HTR-8/SVneo (cell line): Measurements from ENCODE around the gene DLGAP1.

Source experiments
- DNase-seq: peaks from one replicate; pipeline ENCODE4 v3.0.0; 2011; ENCODE audit warnings: low spot score, mixed read lengths; ENCODE audit not compliant: insufficient read length
- FAIRE-seq: peaks from 2 replicates; lab custom pipeline; 2011; peaks lifted over from hg19 to GRCh38; lab: Jason Lieb, UNC

DLGAP1 gene

DNA sequence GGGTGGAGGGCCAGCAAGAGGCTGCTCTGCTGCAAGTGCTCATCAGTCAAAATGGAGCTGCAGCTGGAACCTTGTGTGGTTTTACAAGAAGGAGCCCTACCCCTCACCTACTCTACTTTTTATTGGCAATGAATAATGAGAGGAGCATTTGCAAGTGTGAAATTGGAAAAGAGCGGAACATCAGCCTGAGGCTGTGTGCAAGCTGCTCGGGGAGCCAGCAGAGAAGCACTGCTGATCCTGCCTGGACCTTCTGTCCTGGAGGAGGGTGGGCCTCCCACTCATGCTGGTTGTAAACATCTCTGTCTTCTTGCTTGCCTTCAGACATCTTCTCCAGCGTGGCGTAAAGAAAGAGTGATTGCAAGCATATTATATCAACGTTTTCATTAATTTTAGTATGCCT is 256.2 kb downstream of the DLGAP1 start:
- DNase-seq (no peak), FAIRE-seq (no peak)

DNA sequence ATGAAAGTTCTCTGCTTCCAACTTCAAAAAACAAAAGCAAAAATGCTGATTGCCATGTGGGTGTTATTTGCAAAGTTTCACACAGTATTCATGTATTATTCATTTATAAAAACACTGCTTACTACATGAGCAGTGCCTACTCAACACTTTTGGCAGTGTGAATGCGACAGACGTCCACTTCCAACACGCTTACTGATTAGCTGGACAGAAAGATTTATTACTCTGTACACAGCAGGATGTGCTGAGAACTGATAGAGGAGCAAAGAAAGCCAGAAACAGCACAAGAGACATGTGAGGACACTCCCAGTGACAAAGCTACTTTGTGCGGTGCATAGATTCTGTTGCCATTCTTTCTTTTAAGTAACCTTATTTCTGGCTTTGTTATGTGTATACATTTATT is 258.8 kb downstream of the DLGAP1 start:
- DNase-seq (no peak), FAIRE-seq (no peak)

DNA sequence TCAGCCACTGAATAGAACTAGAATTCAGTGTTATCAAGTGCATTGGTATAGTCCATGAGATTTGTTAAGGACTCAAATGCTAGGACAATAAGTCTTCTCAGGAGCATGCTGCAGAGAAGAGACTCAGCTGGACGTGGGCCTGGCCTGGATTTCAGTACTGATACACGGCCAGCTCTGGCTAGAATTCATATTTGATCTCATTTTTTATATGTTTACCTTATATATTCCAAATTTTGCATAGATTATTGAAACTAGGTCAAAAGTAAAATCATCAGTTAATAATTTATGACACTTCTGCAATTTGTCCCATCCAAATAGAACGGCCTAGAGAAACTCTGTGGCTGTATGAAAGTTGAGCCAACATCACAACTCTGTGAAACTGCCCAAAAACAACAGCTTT is 262.0 kb downstream of the DLGAP1 start:
- no peak for FAIRE-seq
- DNase-seq, result no peak

DNA sequence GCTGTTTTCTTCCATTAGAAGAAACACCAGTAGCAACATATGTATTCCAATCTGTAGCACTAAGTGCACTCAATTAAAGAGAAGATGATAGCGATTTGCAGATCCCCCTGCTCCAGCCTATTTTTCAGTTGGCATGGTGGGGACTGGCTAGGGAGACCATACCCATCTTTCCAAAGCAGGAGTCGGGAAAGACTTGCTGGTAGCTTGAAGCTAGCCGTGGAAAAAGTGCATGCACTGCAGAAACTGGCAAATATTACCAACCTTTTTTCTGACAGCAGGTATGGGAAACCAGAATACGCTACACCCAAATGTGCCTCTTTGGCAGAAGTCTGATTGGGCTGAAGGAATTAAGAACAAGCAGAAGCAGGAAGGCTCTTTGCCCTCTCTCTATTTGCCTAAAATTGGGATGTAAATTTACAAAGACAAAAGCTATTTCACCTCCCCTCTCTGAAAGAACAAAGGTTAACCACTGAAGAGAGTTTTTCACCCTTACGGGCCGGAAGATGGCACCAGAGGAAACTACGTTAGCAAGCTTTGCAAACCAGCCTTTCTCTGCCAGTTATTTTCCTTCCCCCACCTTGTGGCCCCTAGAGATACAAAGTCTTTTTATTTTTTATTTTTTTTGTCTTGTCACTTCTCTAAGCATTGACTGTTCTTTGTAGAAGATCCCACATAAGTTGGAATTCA is 273.1 kb downstream of the DLGAP1 start:
- no peak for DNase-seq
- FAIRE-seq, result no peak

DNA sequence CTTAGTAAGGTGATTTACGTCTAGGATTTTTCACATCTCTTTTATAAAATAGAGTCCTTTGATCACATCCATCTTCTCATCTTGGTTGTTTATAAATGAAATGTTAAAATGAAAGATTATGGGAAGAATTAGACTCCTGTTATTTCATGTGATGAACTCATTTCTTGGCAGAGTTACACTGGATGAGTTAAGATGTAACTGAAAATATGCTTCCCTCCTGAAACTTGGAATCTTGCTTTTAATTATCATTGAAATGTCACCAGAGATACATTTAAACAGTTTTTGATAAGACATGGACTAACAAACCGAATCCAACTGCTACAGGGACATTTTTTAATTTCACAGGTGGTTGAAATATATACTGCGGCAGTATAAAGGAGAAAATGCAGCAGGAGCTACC is 274.0 kb downstream of the DLGAP1 start:
- DNase-seq (no peak), FAIRE-seq (no peak)

DNA sequence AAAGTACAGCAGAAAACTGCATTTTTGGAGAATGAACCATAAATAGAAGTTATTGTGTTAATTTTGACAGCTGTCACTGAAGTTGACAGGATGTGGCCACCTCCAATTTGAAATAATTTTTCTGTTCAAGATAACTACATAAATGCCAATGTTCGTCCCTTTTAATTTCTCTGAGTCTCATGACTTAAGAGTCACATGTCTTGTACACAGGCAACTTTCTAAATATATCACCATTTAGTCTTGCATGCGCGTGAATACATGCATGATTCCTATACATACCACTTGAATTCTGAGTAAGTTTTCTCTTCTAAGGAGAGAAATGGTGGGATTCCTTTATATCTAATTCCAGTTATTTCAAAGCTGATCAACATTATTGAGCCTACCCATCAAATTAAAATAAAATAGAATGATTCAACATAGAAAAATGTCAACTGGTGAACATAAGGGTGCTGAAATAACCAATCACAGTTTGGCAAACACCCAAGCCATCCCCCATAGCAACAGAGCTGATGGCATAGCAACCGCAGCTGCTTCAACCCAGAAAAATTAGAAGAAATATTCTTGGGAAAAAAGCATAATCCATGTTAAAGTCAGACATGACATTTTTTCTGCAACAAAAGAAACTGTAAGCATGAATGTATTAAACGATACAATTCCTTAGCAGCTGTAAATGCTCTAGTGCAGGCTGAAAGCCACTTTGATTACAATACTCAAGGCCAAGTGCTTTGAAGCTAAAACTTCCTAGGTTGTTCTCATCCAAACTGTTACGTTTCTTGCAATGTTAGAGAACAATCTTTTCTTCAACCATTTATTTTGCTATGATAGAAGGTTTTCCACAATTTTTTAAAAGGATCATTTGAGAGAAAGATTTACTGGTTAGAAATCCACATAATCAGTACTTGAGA is 282.7 kb downstream of the DLGAP1 start:
- FAIRE-seq (no peak), DNase-seq (no peak)

DNA sequence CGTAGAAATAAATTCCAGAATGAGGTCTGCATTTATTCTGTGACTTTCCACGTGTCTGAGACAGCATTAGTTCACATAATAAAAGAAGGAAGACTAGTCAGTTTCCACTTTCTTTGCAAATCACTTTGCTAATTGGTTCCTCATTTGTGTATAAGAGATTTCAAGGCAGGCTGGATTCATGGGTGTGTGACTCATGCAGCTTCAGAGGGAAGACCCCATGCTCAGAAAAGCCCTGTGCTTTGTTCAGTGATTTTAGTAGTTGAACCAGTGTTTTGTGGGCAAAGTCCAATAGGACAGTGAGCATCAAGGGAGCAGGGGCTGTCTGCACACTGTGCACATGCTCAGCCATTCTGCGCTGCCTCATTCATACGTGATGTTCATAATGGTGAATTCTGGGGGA is 297.8 kb downstream of the DLGAP1 start:
- FAIRE-seq (no peak), DNase-seq (no peak)

DNA sequence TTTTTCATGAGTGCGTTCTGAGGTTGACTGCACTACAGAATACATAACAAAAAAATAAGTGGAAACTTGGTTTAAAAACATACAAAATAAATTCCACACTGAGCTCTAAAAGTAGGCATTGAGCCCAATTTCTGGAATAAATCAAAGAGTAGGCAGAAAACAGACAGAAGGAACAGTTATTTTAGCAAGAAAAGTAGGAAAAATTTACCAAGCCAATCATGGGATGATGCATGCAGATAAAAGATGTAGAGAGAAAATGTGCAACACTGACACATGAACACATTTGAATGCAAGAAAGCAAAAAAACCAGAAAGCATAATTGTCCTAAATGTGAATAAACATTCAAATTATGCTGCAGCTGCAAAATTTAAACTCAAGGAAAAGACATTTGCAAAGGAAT is 308.3 kb downstream of the DLGAP1 start:
- no peak for DNase-seq
- FAIRE-seq, result no peak

DNA sequence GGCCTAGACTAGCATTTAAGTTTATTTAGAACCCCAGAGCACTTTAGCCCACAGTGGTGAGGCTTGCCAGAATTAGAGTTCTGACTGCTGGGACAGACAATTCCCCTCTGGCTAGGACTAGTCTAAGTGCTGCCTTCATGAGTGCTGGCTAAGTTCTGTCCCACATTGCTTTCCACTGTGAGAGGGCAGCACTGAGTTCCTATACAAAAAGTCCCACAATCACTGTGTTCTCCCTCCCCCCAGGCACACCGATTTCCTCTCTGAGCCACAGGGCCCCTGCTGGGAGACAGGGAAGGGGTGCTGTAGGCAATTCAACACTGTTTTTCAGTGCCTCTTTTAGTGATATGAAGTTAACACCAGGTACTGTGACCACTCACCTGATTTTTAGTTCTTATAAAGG is 310.9 kb downstream of the DLGAP1 start:
- DNase-seq, result no peak

DNA sequence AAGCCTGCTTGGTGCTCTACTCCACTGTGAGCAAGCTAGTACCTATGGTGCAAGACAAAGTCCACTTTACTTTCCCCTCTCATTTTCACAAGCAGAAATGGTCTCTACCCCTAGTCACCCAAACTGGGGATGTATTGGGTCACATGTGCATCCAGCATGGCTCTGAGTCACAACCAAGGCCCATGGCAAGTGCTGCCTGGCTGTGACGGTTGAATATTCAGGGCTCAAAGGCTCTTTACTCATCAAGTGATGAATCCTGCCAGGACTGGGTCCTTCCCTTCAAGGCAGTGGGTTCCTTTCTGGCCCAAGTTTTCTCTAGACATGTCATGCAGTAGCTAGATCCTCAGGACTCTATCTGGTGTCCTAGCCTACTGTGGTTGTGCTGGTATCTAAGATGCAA is 311.5 kb downstream of the DLGAP1 start:
- FAIRE-seq, result no peak

More for the DNA sequence above, 310.9 kb downstream of the DLGAP1 start:
- FAIRE-seq, result no peak

DNA sequence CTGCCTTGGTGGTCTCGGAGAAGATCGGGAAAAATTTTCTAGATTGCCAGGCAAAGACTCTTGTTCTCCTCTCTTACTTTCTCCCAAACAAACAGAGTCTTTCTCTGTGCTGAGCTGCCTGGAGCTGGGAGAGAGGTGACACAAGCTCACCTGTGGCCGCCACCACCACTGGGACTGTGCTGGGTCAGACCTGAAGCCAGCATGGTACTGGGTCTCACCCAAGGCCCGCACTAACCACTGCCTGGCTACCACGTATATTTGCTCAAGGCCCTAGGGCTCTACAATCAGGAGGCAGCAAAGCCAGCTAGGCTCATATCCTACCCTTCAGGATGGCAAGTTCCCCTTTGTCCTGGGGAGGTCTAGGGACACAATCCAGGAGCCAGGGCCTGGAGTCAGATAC is 312.2 kb downstream of the DLGAP1 start:
- FAIRE-seq (no peak), DNase-seq (no peak)

More for the DNA sequence above, 311.5 kb downstream of the DLGAP1 start:
- DNase-seq, result no peak

DNA sequence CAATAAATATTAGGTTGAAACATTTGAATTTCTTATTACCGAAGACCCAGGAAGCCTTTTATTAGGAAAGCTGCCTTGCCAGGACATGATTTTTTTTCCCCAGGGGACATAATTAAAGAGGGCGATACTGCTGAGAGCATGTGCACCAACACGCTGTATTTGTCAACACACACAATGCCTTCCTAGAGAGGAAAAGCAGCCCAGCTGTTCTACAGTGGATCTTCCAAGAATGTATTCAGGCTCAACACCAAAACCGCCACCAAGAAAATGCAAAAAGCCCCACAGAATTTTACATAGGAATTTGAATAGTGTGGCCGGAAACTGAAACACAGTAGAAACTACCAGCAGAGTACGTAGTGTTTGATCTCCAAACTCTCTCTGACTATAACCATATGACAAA is 320.4 kb downstream of the DLGAP1 start:
- no peak for DNase-seq
- FAIRE-seq, result no peak

DNA sequence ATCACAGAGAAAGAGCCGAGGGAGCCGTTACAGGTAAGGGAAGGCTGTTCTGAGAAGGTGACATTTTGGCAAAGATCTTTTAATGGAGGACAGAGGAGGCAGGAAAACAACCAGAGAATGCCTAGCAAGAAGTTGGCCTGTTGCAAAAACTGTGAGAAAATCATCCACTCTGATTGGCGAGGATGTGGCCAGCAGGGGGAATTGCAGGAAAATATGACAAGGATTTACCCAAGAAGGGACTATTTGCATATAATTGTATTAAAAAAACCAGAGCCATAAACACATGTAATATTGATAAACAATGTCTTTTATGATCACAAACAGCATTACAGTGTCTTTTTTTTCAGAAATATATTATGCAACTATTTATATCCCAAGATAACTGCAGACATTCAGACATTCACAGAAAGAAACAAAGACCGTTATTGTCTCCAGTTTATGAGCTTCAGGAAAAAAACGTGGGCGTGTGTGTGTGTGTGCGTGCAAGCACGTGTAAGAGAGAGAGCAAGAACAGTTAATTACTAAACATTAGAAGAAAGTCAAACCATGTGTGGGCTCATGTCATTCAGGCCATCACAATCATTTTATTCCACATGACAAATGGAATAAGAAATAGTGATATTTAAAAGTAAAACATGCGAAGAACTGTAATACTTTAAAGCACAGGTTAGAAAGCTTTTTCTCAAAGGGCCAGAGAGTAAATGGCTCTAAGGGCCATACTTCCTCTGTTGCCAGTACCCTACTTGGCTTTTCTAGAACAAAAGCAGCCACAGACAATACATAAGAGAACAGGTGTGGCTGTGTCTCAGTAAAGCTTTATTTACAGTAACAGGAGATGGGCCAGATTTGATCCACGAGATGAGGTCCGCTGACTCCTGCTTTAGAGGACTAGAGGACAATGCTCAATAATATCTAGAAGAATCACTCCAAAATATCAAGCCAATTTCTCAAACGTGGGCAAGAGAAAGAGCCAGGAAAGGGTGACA is 324.1 kb downstream of the DLGAP1 start:
- FAIRE-seq (no peak), DNase-seq (no peak)

DNA sequence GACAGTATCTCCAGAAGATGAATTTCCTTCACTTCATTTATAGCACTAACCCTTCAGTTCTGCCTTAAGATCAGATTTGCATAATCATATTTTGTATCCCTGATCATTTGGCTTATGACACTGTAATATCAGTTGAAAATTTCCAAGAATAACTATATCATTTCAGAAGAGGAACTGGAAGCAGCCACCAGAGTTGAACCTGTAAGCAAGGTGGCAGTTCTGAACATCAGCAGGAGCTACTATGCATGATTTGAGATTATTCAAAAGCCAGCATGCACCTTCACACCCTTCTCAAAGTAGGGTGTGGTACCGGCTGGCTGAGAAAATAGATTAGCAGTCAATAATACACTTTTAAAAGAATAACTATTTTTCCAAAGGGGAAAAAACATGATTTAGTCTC is 328.2 kb downstream of the DLGAP1 start:
- FAIRE-seq, result no peak
- DNase-seq, result no peak

DNA sequence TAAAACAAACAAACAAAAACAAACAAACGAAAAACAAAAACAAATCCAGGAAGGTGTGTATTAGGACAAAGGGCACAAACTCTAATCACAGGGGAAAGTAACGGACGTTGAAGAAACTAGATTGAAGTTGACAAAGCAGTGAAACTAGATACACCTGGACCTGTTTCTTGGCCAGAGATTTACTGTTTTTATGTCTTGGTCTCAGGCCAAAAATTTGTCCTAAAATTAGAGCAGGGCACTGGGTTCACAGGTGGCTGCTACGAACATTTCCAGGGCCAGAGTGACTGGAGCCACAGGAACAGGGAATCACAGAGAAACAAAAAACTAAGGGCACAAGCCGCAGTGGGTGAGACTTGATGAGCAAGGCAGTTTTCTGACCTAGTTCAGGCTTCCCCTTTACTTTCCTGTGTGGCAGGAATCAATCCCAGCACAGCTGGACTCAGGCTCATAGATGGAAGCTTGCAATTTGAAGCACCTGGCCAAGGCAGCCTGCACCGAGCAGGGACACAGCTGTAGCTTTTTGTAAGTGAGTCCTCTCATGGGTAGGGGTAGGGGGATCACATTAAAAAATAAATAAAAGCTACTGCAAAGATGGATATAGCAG is 329.4 kb downstream of the DLGAP1 start:
- no peak for DNase-seq
- no peak for FAIRE-seq

DNA sequence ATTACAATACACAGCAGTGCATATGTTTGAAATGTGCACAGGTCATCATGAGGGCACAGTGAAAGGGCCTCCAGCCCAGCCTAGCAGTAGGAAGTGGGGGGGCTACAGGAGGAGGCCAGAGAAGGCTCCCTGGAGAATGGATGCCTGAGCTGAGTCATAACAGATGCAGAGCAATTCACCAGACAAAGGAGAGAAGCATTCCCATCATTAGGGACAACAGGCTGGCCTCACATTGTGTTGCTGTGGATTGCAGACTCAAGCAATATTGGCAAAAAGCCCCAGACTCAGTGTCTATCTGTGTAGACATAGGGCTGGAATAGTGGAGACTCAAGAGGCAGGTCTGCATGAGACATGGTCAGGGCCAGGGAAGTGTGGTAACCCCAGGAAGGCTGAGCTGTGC is 329.9 kb downstream of the DLGAP1 start:
- FAIRE-seq (no peak), DNase-seq (no peak)

DNA sequence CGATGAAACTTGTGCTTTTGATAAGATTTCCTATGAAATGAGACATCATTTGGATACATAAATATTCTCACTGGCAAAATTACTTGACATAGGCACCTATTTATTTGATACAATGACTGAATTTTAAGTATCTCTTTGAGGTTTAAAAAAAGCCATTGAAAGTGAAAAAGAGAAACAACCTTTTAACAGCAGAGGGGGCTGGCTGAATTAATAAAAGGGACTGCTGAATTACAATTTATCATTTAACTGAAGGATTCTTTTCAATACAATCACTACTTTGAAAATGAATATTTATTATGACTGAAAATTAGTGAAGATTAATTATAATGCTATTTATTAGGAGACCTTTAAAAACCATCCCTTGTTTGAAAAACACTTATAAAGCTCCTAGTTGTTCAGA is 335.3 kb downstream of the DLGAP1 start:
- DNase-seq (no peak), FAIRE-seq (no peak)

DNA sequence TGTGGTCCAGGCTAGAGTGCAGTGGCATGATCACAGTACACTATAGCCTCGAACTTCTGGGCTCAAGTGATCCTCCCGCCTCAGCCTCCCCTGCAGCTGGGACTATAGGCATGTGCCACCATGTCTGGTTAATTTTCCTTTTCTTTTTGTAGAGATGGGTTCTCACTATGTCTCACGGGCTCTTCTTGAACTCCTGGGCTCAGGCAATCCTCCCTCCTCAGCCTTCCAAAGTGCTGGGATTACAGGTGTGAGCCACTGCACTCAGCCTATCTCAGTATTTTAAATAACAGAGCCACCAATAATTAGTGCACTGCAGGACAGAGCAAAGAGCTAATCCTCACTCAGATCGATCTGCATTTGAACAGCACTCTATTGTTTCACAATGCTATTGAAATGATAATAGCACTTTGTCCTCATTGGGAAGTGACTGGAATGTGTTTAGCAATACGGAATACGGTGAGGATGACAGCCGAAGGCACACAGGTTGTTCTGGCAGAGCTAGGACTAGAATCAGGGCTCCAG is 335.9 kb downstream of the DLGAP1 start:
- DNase-seq (no peak), FAIRE-seq (no peak)

DNA sequence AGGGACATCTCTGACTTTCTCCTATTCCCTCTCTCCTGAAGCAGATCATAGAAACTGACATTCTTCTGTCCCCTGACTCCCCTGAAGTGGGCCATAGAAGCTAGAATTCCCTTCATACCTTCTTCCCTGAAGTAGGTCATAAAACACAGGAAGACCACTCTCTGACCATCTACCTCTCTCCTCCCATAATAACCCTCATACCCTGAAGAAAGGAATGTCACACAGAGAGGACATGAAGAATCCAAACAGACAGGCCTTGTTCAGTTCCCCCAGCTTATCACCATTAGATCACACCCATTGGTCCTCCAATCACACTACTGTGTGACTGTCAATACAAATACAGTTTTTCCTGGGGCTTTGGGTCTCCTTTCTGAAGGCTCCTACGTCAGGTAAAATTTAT is 347.1 kb downstream of the DLGAP1 start:
- DNase-seq (no peak), FAIRE-seq (no peak)

DNA sequence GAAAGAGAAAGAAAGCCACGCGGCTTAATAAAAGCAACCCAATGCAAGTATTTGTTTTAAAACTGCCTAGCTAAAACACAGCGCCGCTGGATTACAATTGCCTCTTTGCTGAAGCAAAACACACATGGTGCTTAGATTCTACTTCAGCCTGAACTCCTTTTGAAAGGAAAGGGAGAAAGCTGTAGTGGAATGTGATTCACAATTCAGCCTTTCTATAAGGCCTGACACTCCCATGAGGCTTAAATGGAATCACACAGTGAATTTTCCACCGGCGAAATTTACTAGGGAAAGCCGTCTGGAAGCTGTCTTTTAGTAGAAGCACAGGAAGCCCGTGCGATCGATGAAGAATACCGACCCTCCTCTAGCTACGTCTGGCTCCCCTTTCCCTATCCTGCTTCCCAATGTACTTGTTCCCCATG is 348.0 kb downstream of the DLGAP1 start:
- DNase-seq (no peak), FAIRE-seq (no peak)
